Fibroblast of skin of abdomen (primary cell): ENCODE results near the gene PZP.
"Not testable (repeated sequence)": the region's sequence is repeated elsewhere in the genome, so short reads cannot be mapped to it uniquely, and the experiment has no call there.

Source experiments
- DNase-seq: peaks from one replicate; pipeline ENCODE4 v3.0.0-alpha.2; 2013

Gene PZP

DNA sequence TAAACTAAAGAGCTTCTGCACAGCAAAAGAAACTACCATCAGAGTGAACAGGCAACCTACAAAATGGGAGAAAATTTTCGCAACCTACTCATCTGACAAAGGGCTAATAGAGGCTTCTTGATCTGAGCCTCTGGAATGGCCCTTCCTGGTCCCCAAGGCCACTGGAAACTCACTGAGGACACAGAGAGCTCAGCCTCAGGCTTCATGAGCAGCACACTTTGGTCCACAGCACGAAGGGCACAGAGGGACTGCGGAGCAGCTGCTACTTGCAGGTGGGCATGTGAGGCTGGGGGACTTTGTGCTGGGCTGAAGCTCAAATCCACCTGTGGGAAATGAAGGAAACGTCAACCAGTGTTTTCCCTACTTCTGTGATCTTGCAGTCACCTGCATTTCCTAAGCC is 27.4 kb downstream of the PZP start:
- DNase-seq = no peak

DNA sequence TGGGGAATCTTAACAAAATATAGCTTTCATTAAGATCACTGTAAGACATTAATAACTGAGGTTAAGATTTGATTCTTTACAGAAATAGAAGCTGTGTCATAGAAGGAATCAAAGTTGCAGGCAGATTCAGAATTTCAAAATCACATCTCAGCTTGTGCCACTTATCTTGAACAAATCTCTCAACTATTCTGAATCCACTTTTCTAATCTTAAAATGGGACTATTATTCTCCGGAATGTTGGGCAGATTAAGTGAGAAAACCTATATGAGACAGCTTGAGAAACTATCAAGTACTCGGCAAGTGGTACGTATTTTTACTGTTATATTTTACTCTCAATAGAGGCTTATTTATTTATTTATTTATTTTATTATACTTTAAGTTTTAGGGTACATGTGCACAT is 28.4 kb downstream of the PZP start:
- DNase-seq = no peak

DNA sequence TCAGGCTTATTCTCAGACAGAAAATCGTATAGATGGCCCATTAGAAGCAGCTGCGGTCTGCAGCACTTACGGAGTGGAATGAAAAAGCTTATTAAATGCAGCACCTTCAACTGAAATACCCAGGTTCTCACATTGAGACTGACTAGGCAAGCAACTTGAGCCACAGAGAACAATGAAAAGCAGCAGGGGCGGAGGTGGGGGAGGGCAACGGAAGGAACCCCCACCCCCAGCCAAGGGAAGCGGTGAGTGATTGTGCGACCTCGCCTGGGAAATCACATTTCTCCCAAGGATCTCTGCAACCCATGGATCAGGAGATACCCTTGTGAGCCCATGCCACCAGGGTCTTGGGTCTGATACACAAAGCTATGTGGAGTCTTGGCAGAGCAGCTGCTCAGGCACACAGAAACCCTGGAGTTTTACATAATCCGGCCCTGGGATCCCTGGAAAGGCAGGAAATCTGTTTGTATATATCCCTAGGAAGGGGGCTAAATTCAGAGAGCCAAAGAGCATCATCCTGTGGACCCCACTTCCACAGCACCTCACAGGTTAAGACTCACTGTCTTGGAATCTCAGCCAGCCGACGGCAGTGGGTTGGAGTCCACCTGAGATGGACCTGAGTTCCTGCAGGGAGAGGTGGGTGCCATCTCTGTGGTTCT is 38.1 kb downstream of the PZP start:
- no peak for DNase-seq

DNA sequence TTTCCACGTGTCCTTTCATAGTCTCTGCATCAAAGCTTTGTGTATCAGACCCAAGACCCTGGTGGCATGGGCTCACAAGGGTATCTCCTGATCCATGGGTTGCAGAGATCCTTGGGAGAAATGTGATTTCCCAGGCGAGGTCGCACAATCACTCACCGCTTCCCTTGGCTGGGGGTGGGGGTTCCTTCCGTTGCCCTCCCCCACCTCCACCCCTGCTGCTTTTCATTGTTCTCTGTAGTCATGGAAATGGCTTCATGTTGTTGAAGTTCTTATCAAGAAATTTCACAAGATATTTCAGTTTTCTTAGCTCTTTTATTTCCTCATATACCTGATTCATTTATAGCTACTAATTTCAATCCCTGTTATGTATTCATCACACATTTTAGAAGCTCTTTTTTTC is 40.9 kb downstream of the PZP start:
- not testable (repeated sequence) for DNase-seq

DNA sequence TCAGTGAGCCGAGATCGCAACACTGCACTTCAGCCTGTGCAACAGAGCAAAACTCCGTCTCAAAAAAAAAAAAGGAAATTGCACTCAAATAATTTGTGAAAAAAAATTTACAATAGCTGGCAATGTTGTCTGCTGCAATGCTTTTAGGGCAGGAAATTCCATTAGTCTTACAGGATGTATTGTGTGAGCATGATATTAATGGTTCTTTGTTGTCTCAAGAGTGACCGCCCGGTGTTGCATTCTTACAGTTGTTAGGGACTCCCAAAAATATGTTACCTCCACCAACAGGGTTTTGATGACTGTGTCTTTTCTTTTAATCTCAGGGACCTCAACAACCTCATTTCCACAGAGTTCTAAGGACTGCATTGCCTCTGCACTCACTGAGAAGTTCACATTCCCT is 44.8 kb downstream of the PZP start:
- no peak for DNase-seq

DNA sequence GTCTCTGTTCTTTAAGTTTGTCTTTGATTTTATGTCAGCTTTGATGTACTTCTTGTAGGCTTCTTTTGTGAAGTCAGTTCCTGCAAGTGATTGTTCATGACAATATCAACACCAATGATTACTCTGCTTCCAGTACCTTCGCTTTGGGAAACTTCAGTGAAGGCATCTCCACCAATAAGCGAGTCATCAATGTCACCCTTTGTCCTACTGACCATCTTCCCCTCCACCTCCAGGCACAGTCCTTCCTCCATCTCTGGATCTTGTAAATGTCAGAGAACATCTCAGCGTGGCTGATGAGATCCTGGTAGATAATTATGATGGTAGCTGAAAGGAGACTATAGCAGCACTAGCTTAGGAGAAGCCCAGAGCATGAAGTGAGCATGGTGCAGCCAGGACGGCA is 52.1 kb downstream of the PZP start:
- no peak for DNase-seq

DNA sequence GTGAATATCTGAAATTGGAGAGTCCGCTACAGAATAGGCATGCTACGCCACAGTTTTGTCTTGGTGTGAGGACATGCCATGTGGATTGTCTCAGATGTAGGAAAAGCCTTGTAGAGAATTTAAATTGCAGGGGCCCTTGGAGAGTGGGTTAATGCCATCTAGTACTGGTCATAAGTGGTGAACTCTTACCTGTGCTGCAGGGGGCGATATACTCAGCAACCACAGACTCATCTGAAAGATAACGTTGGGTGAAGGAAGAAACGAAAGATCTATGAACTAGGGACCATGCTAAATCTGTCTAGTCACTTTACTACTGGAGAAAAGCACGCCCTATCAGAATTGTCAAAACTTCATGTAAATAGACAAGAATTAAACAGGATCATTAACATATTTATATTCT is 58.8 kb downstream of the PZP start:
- DNase-seq = no peak

DNA sequence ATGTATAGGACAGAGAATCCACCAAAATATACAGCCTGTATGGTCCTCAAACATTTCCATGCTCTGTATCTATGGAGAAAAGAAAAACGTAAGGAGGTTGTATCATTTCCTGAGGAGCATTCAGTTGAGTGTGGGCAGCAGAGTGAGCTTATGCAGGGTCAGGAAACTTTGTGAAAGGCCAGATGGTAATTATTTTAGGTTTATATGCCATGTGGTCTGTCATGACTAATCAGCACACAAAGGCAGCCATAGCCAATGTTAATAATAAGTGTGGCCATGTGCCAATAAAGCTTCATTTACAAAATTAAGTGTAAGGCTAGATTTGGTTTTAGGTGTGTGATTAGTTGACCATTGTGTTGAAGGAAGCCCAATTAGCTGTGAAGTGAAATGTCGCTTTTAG is 59.3 kb downstream of the PZP start:
- no peak for DNase-seq

DNA sequence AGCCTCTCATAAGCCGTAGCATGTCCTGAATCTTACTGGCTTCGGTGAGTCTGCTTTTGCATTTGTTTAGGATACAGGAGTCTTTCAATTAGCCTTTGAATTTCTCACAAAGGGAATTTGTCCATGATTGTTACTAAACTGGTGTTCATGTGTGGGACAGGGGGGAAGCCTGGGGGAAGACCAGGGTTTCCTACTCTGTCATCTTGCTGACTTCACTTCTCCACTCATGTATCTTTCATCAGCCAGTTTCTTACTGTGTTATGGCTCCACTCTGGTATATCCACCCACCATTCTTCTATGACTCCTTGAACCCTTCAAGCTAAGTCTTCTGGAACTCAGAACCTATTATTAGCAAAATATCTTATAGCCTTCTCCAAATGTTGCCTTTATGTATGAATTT is 60.7 kb downstream of the PZP start:
- DNase-seq = no peak

DNA sequence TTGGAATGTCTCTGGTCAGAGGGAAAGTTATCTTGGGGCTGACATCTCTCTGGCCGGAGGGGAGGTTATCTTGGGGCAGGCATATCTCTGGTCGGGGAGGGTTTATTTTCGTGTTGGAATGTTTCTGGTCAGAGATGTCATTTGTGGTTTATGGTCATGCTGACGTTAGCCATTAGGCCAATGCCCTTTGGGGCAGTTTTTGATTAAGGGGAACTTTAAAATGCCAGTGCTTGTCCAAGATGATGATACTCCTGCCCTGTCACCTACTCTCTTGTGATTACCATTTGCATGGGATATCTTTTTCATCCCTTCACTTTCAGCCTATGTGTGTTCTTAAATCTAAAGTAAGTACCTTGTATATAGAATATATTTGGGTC is 63.5 kb downstream of the PZP start:
- DNase-seq = no peak

DNA sequence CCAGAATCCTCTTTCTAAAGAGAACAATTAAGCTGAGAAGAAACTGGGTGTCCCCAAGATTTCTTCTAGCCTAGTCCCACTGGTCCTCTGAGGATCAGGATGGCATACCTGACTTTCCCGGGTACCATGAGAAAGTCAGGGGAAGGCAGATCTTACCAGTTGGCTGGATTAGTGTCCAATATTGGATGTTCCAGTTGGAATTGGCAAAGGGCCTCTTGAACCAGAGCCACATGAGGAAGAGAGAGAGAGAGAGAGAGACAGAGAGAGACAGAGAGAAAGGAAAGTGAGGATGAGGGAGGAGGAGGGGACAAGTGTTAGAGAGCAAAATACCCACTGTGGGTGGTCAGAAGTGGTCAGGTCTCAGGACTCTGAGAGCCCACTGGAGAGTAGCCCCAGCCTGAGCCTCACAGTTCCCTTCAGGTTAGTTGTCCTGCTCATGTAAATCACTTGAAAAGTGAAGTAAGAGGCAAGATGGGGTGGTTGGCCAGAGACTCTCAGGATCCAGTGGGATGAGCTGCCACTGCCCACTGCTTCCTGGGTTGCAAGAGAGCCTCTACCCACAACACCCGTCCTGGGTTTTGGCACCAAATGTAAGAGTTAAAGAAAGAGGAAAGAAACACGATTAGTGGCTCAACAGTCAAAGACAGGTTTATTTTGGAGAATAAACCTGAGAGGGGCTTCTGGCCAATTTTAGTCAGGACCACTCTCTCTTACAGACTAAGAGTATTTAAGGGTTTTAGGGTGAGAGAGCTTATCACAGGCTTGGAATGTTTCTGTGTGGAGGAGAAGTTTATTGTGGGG is 64.1 kb downstream of the PZP start:
- no peak for DNase-seq

DNA sequence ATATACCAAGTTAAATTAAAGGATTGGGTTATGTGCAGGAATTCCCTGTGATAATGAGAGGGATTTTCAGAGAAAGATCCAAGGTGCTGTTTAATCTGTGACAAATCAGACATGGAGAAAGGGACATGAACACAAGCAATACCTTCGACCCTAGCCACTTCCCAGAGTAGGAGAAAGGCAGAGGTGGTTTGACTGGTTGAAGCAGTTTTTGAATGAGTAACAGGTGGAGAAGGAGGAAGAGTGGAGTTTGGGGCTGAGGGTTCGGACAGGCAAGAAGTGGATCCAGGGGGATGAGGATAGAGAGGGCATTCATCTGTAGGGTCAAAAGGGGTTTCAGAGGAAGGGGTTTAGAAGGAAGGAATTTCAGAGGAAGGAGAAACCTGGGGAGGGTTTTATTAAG is 65.1 kb downstream of the PZP start:
- no peak for DNase-seq

DNA sequence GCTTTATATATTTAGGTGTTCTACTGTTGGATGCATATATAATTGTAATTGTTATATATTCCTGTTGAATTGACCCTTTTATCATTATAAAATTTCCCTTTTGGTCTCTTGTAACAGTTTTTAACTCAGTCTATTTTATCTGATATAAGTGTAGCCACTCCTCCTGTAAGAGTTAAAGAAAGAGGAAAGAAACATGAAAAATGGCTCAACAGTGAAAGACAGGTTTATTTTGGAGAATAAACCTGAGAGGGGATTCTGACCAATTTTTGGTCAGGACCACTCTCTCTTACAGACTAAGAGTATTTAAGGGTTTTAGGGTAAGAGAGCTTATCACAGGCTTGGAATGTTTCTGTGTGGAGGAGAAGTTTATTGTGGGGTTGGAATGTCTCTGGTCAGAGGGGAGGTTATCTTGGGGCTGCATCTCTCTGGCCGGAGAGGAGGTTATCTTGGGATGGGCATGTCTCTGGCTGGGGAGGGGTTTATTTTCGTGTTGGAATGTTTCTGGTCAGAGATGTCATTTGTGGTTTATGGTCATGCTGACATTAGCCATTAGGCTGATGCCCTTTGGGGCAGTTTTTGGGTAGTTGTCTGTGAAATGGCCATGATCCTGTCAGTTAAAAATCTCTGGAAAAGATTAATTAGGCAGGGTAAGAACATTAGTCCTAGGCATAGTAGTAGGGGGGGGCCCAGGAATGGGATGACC is 68.5 kb downstream of the PZP start:
- DNase-seq = not testable (repeated sequence)

DNA sequence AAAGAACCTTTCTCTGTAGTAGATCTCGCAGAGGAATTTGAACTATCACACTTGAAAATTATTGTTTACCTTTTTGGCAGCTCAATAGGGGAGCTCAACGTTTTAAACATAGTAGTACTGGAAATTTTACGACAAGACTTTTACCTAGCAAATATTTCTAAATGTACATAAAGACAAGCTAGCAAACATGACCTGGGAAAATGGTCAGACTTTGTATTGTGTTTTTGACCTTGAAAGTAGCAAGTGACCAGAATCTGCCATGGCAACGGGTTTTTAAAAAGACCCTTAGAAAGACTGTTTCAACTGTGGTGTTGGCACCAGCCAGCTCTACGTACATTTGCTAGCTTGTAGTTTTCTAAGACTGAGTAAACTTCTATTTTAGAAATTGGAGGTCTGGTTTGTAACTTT is 72.3 kb downstream of the PZP start:
- no peak for DNase-seq

DNA sequence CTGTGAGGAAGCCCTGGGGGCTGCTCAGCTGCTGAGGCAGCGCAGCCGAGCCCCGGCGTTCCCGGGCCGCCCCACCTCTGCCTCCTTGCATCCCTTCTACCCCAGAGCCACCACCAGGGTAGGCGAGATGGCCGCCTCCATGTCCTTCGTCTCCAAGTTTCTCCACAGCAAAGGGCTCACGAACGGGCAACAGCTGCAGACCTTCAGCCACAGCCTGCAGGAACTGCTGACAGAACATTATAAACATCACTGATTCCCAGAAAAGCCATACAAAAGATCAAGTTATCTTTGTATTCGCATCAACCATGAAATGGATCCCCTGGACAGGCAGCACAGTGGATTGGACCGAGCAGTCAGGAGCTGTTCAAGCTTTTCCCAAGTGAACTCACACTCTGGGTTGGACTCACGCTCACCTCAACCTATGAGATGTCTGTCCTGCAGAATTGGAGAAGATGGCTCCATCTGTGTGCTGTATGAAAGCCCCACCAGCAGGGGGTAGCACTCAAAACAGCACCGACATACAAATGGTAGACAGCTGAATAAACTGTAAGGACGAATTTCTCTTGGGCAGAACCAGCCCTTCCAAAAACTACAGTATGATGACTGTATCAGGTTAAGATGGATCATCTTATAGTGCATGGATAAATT is 73.1 kb downstream of the PZP start:
- DNase-seq = no peak

DNA sequence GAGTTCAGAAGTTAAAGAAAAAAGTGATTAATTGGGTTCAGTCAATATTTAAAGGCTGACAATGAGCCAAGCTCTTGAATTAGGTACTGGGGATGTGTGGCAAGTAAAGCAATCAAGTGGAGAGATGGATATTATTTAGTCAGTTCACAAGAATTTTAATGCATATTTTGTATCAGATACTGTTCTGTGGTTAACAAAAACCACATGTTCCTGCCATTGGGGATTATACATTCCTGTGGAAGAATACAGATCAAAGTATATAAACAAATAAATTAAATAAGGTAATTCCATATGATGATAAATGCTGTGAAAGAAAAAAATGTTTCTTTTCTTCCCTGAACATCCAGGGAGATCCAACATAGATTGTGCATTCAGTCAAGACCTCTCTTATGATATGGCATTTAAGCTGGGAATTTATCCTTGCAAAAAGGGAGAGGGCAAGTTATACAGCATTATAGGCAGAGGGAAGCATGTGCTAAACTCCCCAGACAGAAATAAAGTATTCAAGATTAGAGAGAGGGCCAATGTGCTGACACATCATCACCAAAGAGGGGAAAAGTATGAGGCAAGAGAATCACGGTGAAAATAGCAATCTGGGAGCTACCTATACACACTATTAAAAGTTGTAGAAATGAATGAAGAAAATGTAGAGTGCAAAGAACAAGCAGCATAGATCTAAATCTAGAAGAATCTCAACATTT is 74.8 kb downstream of the PZP start:
- peak; percentile 5 for DNase-seq

DNA sequence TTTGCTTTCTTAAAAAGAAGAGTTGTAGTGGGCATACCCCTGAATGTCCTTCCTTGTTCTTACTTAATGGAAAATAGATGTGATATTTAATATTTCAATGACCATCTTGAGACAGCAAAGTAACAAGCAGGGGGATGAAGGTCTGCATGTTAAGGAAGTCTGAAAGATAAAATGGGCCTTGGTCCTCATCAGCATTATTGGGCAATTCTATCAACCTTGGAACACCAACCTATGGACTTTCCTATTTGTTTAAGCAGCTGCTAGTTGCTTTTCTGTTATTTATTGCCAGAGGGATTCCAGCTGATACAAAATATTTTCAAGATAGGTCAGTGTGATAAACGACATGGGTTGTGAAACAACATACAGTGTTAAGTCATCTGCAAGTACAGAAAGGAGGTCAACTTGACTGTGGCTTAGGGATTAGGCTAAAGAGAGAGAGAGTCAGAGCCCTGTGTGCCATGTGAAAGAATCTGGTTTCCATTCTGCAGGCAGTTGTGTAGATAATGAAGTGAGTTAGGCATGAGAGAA is 76.1 kb downstream of the PZP start:
- no peak for DNase-seq

DNA sequence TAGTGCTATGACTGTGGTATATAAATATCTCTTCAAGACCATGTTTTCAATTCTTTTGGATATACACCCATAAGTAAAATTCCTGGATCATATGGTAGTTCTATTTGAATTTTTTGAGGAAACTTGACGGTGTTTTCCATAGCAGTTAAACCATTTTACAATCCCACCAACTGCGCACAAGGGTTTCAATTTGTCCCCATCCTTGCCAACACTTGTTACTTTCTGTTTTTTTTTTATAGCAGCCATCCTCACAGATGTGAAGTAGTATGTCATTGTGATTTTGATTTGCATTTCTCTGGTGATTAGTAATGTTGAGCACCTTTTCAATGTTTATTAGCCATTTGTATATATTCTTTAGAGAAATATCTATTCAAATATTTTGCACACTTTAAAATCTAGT is 78.0 kb downstream of the PZP start:
- no peak for DNase-seq

DNA sequence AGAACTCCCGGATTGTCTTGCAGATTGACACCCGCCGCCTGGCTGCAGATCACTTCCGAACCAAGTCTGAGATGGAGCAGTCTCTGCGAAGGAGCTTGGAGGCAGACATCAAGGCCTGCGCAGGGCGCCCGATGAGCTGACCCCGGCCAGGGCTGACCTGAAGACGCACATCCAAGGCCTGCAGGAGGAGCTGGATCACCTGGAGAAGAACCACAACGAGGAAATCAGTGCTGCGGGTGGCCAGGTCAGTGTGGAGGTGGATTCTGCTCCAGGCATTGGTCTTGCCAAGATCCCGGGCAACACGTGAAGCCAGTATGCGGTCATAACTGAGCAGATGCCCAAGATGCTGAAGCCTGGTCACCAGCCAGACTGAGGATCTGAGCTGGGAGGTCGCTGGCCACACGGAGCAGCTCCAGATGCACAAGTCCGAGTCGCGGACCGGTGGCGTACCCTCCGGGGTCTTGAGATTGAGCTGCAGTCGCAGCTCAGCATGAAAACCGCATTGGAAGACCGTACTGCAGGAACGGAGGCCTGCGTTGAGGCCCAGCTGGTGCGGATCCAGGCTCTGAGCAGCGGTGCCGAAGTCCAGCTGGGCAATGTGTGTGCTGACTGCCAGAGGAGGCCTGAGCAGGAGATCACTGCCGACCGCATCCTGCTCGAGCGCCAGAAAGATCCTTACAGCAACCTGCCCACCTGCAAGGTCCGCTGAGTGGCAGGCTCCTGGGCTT is 80.1 kb downstream of the PZP start:
- DNase-seq = no peak

DNA sequence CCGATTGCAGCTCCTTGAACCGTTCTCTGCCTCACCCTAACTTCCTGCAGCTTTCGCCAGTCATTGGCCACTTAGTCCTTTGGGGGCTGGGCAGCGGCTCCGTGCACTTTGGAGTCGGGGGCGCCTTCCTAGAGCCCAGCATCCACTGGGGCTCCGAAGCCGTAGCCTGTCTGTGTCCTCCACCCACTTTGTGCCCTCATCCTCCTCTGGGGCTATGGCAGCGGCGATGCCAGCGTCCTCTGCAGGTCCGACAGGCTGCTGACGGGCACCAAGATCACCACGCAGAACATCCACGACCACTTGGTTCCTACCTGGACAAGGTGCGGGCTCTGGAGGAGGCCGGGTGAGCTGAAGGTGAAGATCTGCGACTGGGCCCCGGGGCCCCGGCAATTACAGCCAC is 80.7 kb downstream of the PZP start:
- DNase-seq = no peak

DNA sequence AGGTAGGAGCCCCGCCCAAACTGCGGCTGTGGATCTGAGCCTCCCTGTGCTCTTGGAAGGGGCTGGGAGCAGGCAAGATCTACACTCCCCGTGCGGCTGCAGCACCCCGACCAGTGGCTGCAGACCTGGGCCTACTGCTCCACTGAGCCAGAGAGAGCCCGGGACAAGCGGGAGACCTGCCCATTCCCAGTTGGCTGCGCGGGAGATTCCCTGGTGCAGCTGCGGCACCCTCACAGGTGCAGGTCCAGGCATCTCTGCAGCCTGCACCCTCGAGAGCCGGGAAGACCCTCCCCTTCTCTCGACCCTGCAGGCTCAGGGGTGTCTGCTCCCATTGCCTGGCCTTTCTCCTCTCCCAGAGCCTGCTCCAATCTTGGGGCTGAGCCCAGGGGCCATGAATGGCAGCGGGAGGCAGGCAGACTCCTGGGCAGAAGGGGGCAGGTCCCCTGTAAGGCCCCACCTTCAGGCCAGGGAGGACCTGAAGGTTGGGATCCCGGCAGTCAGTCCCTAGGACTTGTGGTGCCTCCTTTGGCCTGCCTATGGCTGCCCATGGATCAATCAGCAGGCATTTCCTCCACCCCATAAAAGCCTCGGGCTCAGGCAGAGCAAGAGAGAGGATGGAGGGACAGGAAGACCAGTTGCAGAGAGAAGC is 83.7 kb downstream of the PZP start:
- DNase-seq = no peak
